ENCODE results near the gene DHCR7.

GRCh38 chr11:71467164-71467563 is 19.0 kb upstream of the DHCR7 start:
- TF ChIP-seq POLR2A (IDR thresholded peaks at IDR 0.05), result no peak
- TF ChIP-seq CTCF (IDR thresholded peaks at IDR 0.05), result no peak

Measured in Peyer's patch (tissue), 4 donors.